HG03432 (cell line): Measurements from ENCODE around the gene C18orf63.

ENCODE experiments used
- ATAC-seq: cut with Tn5 transposase; IDR thresholded peaks from one replicate; pipeline ENCODE4 v1.9.1; 2021; ENCODE audit warnings: mild to moderate bottlenecking, moderate library complexity; ENCODE audit not compliant: unreplicated experiment

The C18orf63 gene

GRCh38 chr18:74373428-74373827 is 57.8 kb downstream of the C18orf63 start:
- no peak for ATAC-seq

GRCh38 chr18:74375999-74376398 is 60.4 kb downstream of the C18orf63 start:
- ATAC-seq = no peak

GRCh38 chr18:74376523-74376922 is 60.9 kb downstream of the C18orf63 start:
- no peak for ATAC-seq

- peak; percentile 30 for ATAC-seq
Measured at GRCh38 chr18:74377776-74378175, 62.1 kb downstream of the C18orf63 start.

- peak; percentile 62 for ATAC-seq
Measured at GRCh38 chr18:74378179-74378682, 62.6 kb downstream of the C18orf63 start.

GRCh38 chr18:74380916-74381315 is 65.3 kb downstream of the C18orf63 start:
- ATAC-seq = no peak

- no peak for ATAC-seq
Measured at GRCh38 chr18:74381621-74382295, 66.1 kb downstream of the C18orf63 start.

GRCh38 chr18:74382481-74383017 is 66.9 kb downstream of the C18orf63 start:
- no peak for ATAC-seq

- no peak for ATAC-seq
Measured at GRCh38 chr18:74387383-74387782, 71.7 kb downstream of the C18orf63 start.

- no peak for ATAC-seq
Measured at GRCh38 chr18:74388227-74388626, 72.6 kb downstream of the C18orf63 start.

- no peak for ATAC-seq
Measured at GRCh38 chr18:74389171-74389927, 73.7 kb downstream of the C18orf63 start.

- ATAC-seq = no peak
Measured at GRCh38 chr18:74389991-74390390, 74.4 kb downstream of the C18orf63 start.

- ATAC-seq = no peak
Measured at GRCh38 chr18:74390900-74391299, 75.3 kb downstream of the C18orf63 start.

GRCh38 chr18:74392323-74392722 is 76.7 kb downstream of the C18orf63 start:
- ATAC-seq = no peak

- no peak for ATAC-seq
Measured at GRCh38 chr18:74395006-74395405, 79.4 kb downstream of the C18orf63 start.

GRCh38 chr18:74395648-74396154 is 80.1 kb downstream of the C18orf63 start:
- ATAC-seq = no peak

- ATAC-seq = no peak
Measured at GRCh38 chr18:74396171-74397169, 80.8 kb downstream of the C18orf63 start.

- ATAC-seq = no peak
Measured at GRCh38 chr18:74397572-74397971, 81.9 kb downstream of the C18orf63 start.

GRCh38 chr18:74399091-74399887 is 83.7 kb downstream of the C18orf63 start:
- no peak for ATAC-seq

- no peak for ATAC-seq
Measured at GRCh38 chr18:74400813-74401212, 85.2 kb downstream of the C18orf63 start.
